ENCODE results near the gene NUF2. TPM values are rescaled to one million over a fixed set of nuclear protein-coding genes. Genes with fewer than 3 reads are reported as not detected.

Gene NUF2
- total RNA-seq, 1 donor from 2014 or later, result 134 TPM

DNA sequence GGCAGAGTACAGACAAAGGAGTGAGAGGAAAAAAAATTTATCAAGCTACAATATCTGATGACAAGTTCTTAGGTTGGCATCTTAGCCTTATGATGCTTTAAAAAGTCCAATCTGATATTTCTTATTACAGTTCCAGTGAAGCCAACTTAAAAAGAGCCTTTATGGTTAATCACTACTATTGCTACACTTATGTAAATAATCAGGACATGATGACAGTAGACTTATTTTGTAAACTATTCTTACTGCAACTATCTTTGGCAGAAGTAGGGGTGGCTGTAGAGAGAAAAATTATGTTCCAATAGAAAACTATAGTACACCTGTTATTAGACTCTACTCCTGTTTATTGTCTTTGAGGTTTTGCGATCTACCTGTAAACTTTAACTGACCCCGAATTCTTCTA, 25.8 kb upstream of the NUF2 start:
- Mint-ChIP-seq H3K27ac (no peak overlapping the region), H3K27me3 (ENCODE audit: insufficient read depth, low read depth) (peaks cover 7% of the 10 kb centered on the region), H3K4me3 (no peak overlapping the region), H3K4me1 (no peaks in the 10 kb centered on the region), H3K36me3 (peaks cover 13% of the 10 kb centered on the region), H3K9me3 (no peaks in the 10 kb centered on the region)
- no peaks in the 10 kb centered on the region for H3K79me2 ChIP-seq (ENCODE audit: low read depth)
- H3K4me2 ChIP-seq, result no peak overlapping the region
- no peak overlapping the region for H3K4me3 ChIP-seq
- no peak overlapping the region for H2AFZ ChIP-seq (replicated peaks)
- no peaks in the 10 kb centered on the region for H4K20me1 ChIP-seq (ENCODE audit: low read depth)
- H3K9me3 ChIP-seq (ENCODE audit: low read depth), result no peaks in the 10 kb centered on the region
- no peak overlapping the region for H3K27ac ChIP-seq
- TF ChIP-seq EZH2phosphoT487 (IDR thresholded peaks at IDR 0.05) (no peak), CTCF (IDR thresholded peaks at IDR 0.05) (no peak), EZH2 (IDR thresholded peaks at IDR 0.05) (no peak)
- H3F3A ChIP-seq (ENCODE audit: low read depth), result no peaks in the 10 kb centered on the region
- peaks cover 1% of the 10 kb centered on the region for H3K36me3 ChIP-seq
- no peaks in the 10 kb centered on the region for H3K27me3 ChIP-seq
- DNase-seq (ENCODE audit: low spot score), result no peak
- H3K9ac ChIP-seq, result no peak overlapping the region
- peaks cover 40% of the 10 kb centered on the region for H3K4me1 ChIP-seq

DNA sequence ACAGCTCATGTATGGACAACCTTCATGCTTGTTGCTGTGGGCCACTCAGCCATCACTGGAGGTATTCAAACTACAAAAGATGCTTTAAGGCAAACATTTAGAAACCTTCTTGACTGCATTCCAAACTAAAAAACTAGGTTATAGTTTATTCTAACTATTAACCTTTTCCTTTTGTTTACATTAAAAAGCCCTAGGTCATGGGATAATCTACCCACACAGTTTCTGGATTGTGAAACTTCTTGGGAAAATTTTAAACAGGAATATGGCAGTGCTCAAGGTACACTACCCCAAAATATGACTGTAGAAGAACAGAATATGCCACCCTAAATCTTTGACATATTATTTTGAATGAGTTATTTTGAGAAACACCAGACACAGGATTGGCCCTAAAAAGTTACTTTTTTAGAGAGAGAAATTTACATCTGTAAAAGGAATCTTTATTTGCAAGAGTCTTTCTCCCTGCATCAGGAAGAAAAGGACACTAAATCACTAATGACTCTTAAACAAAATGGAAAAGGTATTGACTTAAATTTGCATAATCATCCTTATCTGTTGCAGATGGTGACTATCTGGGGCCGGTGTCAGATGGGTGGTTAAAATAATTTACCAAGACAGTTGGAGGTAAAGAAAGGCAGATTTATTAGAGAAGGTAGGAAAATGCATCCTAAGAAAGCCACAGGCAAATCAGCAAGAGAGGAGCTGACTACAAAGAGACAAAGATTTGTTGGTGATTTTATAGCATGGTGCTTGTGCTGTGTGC, 25.1 kb upstream of the NUF2 start:
- no peaks in the 10 kb centered on the region for H3K79me2 ChIP-seq (ENCODE audit: low read depth)
- no peak overlapping the region for H2AFZ ChIP-seq (replicated peaks)
- H3F3A ChIP-seq (ENCODE audit: low read depth), result no peaks in the 10 kb centered on the region
- Mint-ChIP-seq H3K4me3 (no peak overlapping the region), H3K36me3 (peaks cover 13% of the 10 kb centered on the region), H3K27me3 (ENCODE audit: insufficient read depth, low read depth) (peaks cover 7% of the 10 kb centered on the region), H3K9me3 (no peaks in the 10 kb centered on the region), H3K27ac (no peak overlapping the region), H3K4me1 (no peaks in the 10 kb centered on the region)
- H3K9ac ChIP-seq, result no peak overlapping the region
- H3K27me3 ChIP-seq, result no peaks in the 10 kb centered on the region
- peak overlapping the region; percentile 34 for H3K4me2 ChIP-seq
- peak overlapping the region; percentile 25 for H3K27ac ChIP-seq
- DNase-seq (ENCODE audit: low spot score), result no peak
- peaks cover 40% of the 10 kb centered on the region for H3K4me1 ChIP-seq
- peaks cover 3% of the 10 kb centered on the region for H3K36me3 ChIP-seq
- no peak overlapping the region for H3K4me3 ChIP-seq
- no peak for TF ChIP-seq CTCF (IDR thresholded peaks at IDR 0.05)
- TF ChIP-seq EZH2 (IDR thresholded peaks at IDR 0.05), result no peak
- TF ChIP-seq EZH2phosphoT487 (IDR thresholded peaks at IDR 0.05), result no peak
- no peaks in the 10 kb centered on the region for H3K9me3 ChIP-seq (ENCODE audit: low read depth)
- H4K20me1 ChIP-seq (ENCODE audit: low read depth), result no peaks in the 10 kb centered on the region

GRCh38 chr1:163298365-163298764, 23.4 kb upstream of the NUF2 start:
- Histone ChIP-seq H3K9ac (no peak overlapping the region), H4K20me1 (ENCODE audit: low read depth) (no peaks in the 10 kb centered on the region), H3K4me1 (peaks cover 40% of the 10 kb centered on the region), H3K27ac (no peak overlapping the region), H3K36me3 (peaks cover 3% of the 10 kb centered on the region), H3F3A (ENCODE audit: low read depth) (no peaks in the 10 kb centered on the region), H3K9me3 (ENCODE audit: low read depth) (no peaks in the 10 kb centered on the region), H2AFZ (replicated peaks) (no peak overlapping the region), H3K4me2 (no peak overlapping the region), H3K27me3 (no peaks in the 10 kb centered on the region), H3K79me2 (ENCODE audit: low read depth) (no peaks in the 10 kb centered on the region), H3K4me3 (no peak overlapping the region)
- Mint-ChIP-seq H3K4me3 (no peak overlapping the region), H3K9me3 (no peaks in the 10 kb centered on the region), H3K36me3 (peaks cover 5% of the 10 kb centered on the region), H3K27ac (no peak overlapping the region), H3K27me3 (ENCODE audit: insufficient read depth, low read depth) (peaks cover 6% of the 10 kb centered on the region), H3K4me1 (no peaks in the 10 kb centered on the region)
- TF ChIP-seq EZH2phosphoT487 (IDR thresholded peaks at IDR 0.05), result no peak
- TF ChIP-seq CTCF (IDR thresholded peaks at IDR 0.05), result no peak
- TF ChIP-seq EZH2 (IDR thresholded peaks at IDR 0.05), result no peak
- no peak for DNase-seq (ENCODE audit: low spot score)

All from neural progenitor cell (in vitro differentiated cells).